ENCODE results near the gene GPR146. TPM values are rescaled to one million over a fixed set of nuclear protein-coding genes. Genes with fewer than 3 reads are reported as not detected.
A peak's percentile ranks its signal among the peaks of the same experiment; 100 is the strongest.

The GPR146 gene
- total RNA-seq, 1 donor from 2014 or later = 5.6 TPM

- intact Hi-C loops (cut with micrococcal nuclease) = no loop called here
- Mint-ChIP-seq H3K27me3 (ENCODE audit: low read depth) (no peaks in the 10 kb centered on the region), H3K4me3 (ENCODE audit: low read depth) (no peak overlapping the region), H3K36me3 (ENCODE audit: low read depth) (peaks cover 9% of the 10 kb centered on the region), H3K4me1 (ENCODE audit: low read depth) (no peaks in the 10 kb centered on the region), H3K9me3 (no peaks in the 10 kb centered on the region), H3K27ac (no peak overlapping the region)
- no peak for DNase-seq (ENCODE audit: low spot score)
Observed at GRCh38 chr7:1097120-1097504, 52.8 kb downstream of the GPR146 start.

DNA sequence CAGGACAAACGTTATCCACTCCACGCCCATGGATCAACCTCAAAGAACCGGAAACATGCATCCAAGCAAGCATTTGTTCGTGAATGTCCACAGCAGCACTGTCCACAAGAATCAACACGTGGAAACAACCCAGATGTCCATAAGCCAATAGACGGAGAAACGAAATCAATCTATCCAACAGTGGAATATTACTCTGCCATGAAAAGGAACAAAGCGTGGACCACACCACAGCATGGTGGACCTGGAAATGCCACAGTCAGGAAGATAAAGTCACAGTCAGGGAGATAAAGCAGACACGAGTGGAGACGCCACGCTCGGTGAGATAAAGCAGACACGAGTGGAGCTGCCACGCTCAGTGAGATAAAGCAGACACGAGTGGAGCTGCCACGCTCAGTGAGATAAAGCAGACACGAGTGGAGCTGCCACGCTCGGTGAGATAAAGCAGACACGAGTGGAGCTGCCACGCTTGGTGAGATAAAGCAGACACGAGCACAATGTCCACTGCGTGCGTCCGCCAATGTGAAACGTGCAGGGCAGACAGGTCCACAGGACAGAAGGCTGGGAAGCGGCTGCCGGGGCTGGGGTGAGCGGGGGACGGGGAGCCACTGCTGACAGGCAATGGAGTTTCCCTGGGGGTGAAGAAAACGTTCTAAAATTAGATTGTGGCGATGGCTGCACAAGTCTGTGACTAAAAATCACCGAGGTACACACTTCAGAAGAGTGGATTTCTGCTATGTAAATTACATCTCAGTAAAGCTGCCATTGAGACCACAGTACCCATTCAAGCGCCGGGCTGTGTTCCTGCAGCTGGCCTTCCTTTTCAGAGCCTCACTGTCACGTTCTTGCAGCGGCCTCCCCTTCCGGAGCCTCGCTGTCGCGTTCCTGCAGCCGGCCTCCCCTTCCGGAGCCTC is 54.2 kb downstream of the GPR146 start:
- no peak for DNase-seq (ENCODE audit: low spot score)
- Mint-ChIP-seq H3K27me3 (ENCODE audit: low read depth) (no peaks in the 10 kb centered on the region), H3K36me3 (ENCODE audit: low read depth) (peaks cover 9% of the 10 kb centered on the region), H3K4me1 (ENCODE audit: low read depth) (peaks cover 8% of the 10 kb centered on the region), H3K4me3 (ENCODE audit: low read depth) (no peak overlapping the region), H3K9me3 (no peaks in the 10 kb centered on the region), H3K27ac (no peak overlapping the region)
- intact Hi-C loops (cut with micrococcal nuclease) = no loop called here

DNA sequence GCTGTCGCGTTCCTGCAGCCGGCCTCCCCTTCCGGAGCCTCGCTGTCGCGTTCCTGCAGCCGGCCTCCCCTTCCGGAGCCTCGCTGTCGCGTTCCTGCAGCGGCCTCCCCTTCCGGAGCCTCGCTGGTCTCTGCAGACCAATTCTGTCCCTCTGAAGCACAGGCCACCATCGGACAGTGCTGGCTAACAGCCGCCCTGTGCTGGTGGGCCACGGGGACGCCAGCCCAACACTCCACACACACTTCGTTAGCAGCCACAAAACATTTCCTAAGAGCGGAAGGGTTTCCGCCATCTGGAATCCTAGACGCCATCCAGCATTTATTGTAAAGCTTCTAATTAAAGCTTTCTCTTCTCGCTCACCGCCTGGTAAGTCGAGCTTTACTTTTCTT is 54.8 kb downstream of the GPR146 start:
- DNase-seq (ENCODE audit: low spot score) = no peak
- H3K27ac Mint-ChIP-seq = no peak overlapping the region
- intact Hi-C loops (cut with micrococcal nuclease) = no loop called here
- H3K9me3 Mint-ChIP-seq = no peaks in the 10 kb centered on the region
- peaks cover 10% of the 10 kb centered on the region for H3K4me1 Mint-ChIP-seq (ENCODE audit: low read depth)
- H3K4me3 Mint-ChIP-seq (ENCODE audit: low read depth) = no peak overlapping the region
- no peaks in the 10 kb centered on the region for H3K27me3 Mint-ChIP-seq (ENCODE audit: low read depth)
- peaks cover 9% of the 10 kb centered on the region for H3K36me3 Mint-ChIP-seq (ENCODE audit: low read depth)

GRCh38 chr7:1099637-1100036 is 55.3 kb downstream of the GPR146 start:
- Mint-ChIP-seq H3K27ac (no peak overlapping the region), H3K4me1 (ENCODE audit: low read depth) (peaks cover 14% of the 10 kb centered on the region), H3K9me3 (no peaks in the 10 kb centered on the region), H3K4me3 (ENCODE audit: low read depth) (no peak overlapping the region), H3K27me3 (ENCODE audit: low read depth) (no peaks in the 10 kb centered on the region), H3K36me3 (ENCODE audit: low read depth) (peaks cover 9% of the 10 kb centered on the region)
- intact Hi-C loops (cut with micrococcal nuclease) = no loop called here
- no peak for DNase-seq (ENCODE audit: low spot score)

DNA sequence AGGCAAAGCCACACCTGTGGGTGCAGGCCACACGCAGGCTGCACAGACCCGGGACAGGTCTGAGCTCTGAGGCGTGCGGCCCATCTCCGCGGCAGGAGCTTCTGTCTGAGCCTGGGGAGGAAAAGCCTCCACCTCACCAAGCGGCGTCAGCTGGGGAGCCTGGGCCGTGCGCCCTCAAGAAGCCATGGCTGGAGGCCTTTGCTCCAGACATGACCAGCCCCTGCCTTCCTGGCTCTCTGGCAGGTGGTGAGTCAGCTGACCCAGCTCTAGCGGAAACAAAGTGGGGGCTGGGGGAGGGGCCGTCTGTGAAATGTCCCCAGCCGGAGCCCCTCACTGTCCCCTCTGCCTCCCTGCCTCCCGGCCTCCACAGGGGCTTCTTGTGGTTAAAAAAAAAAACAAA is 56.0 kb downstream of the GPR146 start:
- Mint-ChIP-seq H3K27me3 (ENCODE audit: low read depth) (no peaks in the 10 kb centered on the region), H3K36me3 (ENCODE audit: low read depth) (peaks cover 9% of the 10 kb centered on the region), H3K4me3 (ENCODE audit: low read depth) (no peak overlapping the region), H3K9me3 (no peaks in the 10 kb centered on the region), H3K27ac (no peak overlapping the region), H3K4me1 (ENCODE audit: low read depth) (peaks cover 18% of the 10 kb centered on the region)
- no peak for DNase-seq (ENCODE audit: low spot score)
- intact Hi-C loops (cut with micrococcal nuclease) = no loop called here

DNA sequence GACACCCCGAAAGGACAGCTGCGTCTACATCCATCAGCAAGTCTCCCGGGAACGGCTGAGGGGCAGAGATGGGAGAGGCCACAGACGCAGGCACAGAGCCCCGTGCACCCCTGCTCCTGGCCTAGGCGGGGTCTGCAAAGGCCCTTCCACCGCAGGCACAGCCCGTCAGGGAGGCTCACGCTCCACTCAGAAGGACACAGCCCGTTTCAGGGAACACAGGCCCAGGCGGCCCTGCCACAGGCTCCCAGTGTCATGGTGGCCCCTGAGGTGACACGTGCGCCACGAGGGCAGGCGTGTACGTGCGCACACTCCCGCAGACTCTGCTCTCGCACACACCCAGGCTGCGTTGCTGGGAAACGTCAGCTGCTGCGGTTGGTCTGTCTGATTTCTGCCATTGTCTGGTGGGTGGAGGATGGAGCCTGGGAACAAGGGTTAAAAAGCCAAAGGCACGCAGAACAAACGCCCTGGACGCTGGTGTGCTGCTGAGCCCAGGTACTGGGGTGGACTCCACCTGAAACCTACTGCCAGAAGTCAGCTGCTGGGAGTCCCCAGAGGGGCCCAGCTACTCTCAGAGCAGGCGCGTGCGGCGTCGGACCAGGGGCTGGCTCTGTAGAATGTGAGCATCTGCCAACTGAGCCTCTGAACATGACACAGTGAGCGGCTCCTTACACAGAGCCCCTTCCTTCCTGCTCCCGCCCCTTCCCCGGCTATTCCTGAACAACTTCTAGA is 56.7 kb downstream of the GPR146 start:
- intact Hi-C loops (cut with micrococcal nuclease) = no loop called here
- Mint-ChIP-seq H3K9me3 (no peaks in the 10 kb centered on the region), H3K27ac (no peak overlapping the region), H3K4me1 (ENCODE audit: low read depth) (peaks cover 18% of the 10 kb centered on the region), H3K4me3 (ENCODE audit: low read depth) (no peak overlapping the region), H3K36me3 (ENCODE audit: low read depth) (peaks cover 9% of the 10 kb centered on the region), H3K27me3 (ENCODE audit: low read depth) (no peaks in the 10 kb centered on the region)
- no peak for DNase-seq (ENCODE audit: low spot score)

GRCh38 chr7:1101563-1102431 is 57.5 kb downstream of the GPR146 start:
- no peak overlapping the region for H3K27ac Mint-ChIP-seq
- no peak overlapping the region for H3K4me3 Mint-ChIP-seq (ENCODE audit: low read depth)
- H3K36me3 Mint-ChIP-seq (ENCODE audit: low read depth) = peaks cover 9% of the 10 kb centered on the region
- H3K4me1 Mint-ChIP-seq (ENCODE audit: low read depth) = peaks cover 18% of the 10 kb centered on the region
- H3K27me3 Mint-ChIP-seq (ENCODE audit: low read depth) = no peaks in the 10 kb centered on the region
- H3K9me3 Mint-ChIP-seq = no peaks in the 10 kb centered on the region
- intact Hi-C loops (cut with micrococcal nuclease) = no loop called here
- no peak for DNase-seq (ENCODE audit: low spot score)

GRCh38 chr7:1103009-1103788 is 58.9 kb downstream of the GPR146 start:
- H3K4me1 Mint-ChIP-seq (ENCODE audit: low read depth) = peaks cover 18% of the 10 kb centered on the region
- no peaks in the 10 kb centered on the region for H3K27me3 Mint-ChIP-seq (ENCODE audit: low read depth)
- peak overlapping the region; percentile 54 for H3K4me3 Mint-ChIP-seq (ENCODE audit: low read depth)
- DNase-seq (ENCODE audit: low spot score) = no peak
- no peaks in the 10 kb centered on the region for H3K9me3 Mint-ChIP-seq
- H3K36me3 Mint-ChIP-seq (ENCODE audit: low read depth) = peaks cover 1% of the 10 kb centered on the region
- intact Hi-C loops (cut with micrococcal nuclease) = no loop called here
- H3K27ac Mint-ChIP-seq = peak overlapping the region; percentile 81

GRCh38 chr7:1103789-1104515 is 59.6 kb downstream of the GPR146 start:
- peak overlapping the region; percentile 54 for H3K4me3 Mint-ChIP-seq (ENCODE audit: low read depth)
- H3K36me3 Mint-ChIP-seq (ENCODE audit: low read depth) = no peaks in the 10 kb centered on the region
- H3K27me3 Mint-ChIP-seq (ENCODE audit: low read depth) = no peaks in the 10 kb centered on the region
- H3K9me3 Mint-ChIP-seq = no peaks in the 10 kb centered on the region
- intact Hi-C loops (cut with micrococcal nuclease) = no loop called here
- H3K27ac Mint-ChIP-seq = peak overlapping the region; percentile 81
- DNase-seq (ENCODE audit: low spot score) = no peak
- peaks cover 18% of the 10 kb centered on the region for H3K4me1 Mint-ChIP-seq (ENCODE audit: low read depth)

DNA sequence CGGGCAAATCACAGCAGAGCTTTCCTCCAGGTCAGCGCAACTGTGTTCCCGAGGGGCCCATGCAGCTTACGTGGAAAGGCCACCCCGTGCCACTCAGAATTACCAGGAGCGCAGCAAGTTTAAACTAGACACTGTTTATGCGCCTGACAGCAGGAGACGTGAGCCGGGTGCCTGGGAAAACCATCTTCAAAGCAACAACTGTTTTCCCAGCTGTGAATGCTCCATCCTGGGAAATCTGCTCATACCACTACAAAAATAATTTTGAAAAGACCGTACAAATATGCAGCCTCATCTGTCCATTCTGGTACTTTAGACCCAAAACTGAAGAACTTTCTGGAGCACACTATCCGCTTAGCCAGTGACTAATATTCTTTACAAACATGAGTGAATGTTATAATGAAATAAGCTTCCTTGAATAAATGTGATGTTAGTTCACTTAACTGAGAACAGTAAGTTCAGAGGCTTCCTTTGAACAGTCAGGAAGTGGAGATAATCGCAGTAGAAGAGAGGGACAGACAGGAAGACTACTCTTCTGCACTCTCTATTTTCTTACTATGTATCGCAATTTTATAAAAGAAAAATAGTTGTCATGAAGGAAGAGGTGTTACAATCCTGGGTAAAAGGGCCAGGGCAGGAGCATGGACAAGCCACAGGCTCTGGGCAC is 60.3 kb downstream of the GPR146 start:
- Mint-ChIP-seq H3K4me1 (ENCODE audit: low read depth) (peaks cover 18% of the 10 kb centered on the region), H3K27me3 (ENCODE audit: low read depth) (no peaks in the 10 kb centered on the region), H3K36me3 (ENCODE audit: low read depth) (no peaks in the 10 kb centered on the region)

GRCh38 chr7:1105189-1105588 is 60.8 kb downstream of the GPR146 start:
- Mint-ChIP-seq H3K9me3 (no peaks in the 10 kb centered on the region), H3K27ac (no peak overlapping the region), H3K36me3 (ENCODE audit: low read depth) (no peaks in the 10 kb centered on the region), H3K4me1 (ENCODE audit: low read depth) (peaks cover 18% of the 10 kb centered on the region), H3K27me3 (ENCODE audit: low read depth) (no peaks in the 10 kb centered on the region), H3K4me3 (ENCODE audit: low read depth) (no peak overlapping the region)
- no peak for DNase-seq (ENCODE audit: low spot score)
- intact Hi-C loops (cut with micrococcal nuclease) = no loop called here

More for the DNA sequence above, 60.3 kb downstream of the GPR146 start:
- Mint-ChIP-seq H3K27ac (no peak overlapping the region), H3K9me3 (no peaks in the 10 kb centered on the region), H3K4me3 (ENCODE audit: low read depth) (no peak overlapping the region)
- intact Hi-C loops (cut with micrococcal nuclease) = no loop called here
- no peak for DNase-seq (ENCODE audit: low spot score)

Data from activated T-helper 2 cell treated with anti-CD3 and anti-CD28 coated beads, Interferon-gamma antibody, Interleukin-2, Interleukin-4, amounts not matched to agents 10 μg/mL and 5 μg/mL and 100 μg/mL, durations not matched to agents 14 hours and 24 hours and 36 hours (primary cell).